ENCODE data around the gene CETN1.

- TF ChIP-seq CTCF (IDR thresholded peaks at IDR 0.05) (no peak), SP1 (CRISPR knock-in tag; conservative IDR thresholded peaks at IDR 0.05) (no peak), ZNF138 (CRISPR knock-in tag; conservative IDR thresholded peaks at IDR 0.05) (no peak), NFYB (CRISPR knock-in tag; conservative IDR thresholded peaks at IDR 0.05; ENCODE audit: low read depth) (no peak), CREB1 (CRISPR knock-in tag; IDR thresholded peaks at IDR 0.05) (no peak), ZNF416 (CRISPR knock-in tag; IDR thresholded peaks at IDR 0.05) (no peak), MXD4 (CRISPR knock-in tag; IDR thresholded peaks at IDR 0.05; ENCODE audit: borderline replicate concordance) (no peak), FOXK1 (CRISPR knock-in tag; IDR thresholded peaks at IDR 0.05) (no peak), PRRX2 (CRISPR knock-in tag; IDR thresholded peaks at IDR 0.05) (no peak), IRF1 (CRISPR knock-in tag; IDR thresholded peaks at IDR 0.05) (no peak), FOXJ3 (CRISPR knock-in tag; IDR thresholded peaks at IDR 0.05; ENCODE audit: borderline replicate concordance) (no peak)
Observed at GRCh38 chr18:610214-610928, 30.2 kb downstream of the CETN1 start.

Data from WTC11 (cell line).